ENCODE results near the gene HDAC4.

The HDAC4 gene

DNA sequence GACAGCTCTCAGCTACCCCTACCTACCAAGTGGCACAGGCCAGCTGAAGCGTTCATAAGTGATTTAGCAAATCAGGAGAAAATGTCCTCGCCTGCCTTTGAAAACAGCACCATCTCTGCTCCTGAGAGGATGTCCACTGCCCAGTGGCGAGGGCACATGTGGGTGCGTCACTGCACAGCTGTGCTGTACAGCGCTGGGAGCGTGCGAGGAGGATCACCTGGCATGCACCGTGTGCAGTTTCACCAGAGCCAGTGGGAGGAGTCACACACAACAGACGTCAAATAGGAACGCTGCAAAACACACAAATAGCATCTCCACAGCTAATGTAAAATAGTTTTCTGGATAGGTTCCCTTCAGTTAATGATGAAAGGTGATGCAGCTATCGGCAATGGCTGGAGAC is 154.1 kb downstream of the HDAC4 start:
- DNase-seq, result peak; percentile 92

DNA sequence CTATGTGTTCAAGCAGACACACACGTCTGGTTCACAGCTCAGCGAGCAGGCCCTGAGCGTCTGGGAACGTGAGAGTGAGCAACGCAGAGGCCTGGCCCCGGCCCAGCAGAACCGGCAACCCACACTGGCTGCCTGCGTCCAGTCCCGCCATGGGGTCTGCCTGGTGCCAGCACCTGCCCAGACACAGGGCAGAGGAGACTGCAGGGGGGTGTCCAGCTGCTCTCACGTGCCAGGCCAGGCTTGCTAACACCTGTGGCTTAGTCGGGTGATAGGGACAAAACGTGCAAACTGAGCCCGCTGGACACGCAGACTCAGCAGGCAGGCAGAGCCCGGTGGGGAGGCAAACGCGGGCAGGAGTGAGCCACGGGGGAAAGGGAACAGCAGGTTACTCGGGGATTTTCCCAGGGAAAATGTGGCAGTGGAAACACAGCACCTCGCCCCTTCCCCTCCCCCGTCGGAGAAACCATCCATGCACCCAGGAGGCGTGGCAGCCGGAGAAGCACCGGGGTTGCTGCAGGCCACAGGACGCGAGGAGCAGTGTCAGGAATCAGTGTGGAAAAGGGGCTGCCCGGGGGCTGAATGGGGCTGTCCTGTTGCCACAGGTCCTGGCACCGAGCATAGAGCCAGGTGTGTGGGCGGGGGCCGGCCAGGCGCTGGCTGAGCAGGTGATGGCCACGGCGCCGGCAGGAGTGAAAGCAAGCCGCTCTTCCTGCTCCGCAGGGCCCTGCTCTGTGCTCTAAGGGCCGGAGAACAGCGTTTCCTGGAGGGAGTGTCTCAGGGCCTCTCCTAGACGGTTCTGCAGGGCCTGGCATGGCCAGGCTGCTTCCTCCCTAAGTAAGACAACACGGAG is 154.7 kb downstream of the HDAC4 start:
- DNase-seq, result peak; percentile 81

DNA sequence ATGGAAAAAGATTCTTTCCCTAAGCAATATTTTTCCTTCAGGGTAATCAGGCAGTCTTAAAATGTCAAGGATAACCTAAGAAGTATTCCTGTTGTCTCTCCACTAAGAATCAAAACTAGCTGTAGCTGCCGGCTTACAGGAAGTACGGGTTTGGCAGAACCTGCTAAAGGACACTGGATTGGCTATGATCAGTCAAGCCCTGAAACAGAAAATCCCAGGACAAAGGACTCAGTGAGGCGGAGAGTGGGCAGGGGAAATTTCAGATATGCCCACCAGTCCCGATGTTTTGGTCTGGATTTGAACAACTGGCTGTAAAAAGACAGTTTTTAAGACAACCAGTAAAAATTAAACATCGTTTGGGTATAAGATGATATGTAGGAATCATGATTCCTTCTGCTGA is 155.7 kb downstream of the HDAC4 start:
- DNase-seq, result peak; percentile 47

DNA sequence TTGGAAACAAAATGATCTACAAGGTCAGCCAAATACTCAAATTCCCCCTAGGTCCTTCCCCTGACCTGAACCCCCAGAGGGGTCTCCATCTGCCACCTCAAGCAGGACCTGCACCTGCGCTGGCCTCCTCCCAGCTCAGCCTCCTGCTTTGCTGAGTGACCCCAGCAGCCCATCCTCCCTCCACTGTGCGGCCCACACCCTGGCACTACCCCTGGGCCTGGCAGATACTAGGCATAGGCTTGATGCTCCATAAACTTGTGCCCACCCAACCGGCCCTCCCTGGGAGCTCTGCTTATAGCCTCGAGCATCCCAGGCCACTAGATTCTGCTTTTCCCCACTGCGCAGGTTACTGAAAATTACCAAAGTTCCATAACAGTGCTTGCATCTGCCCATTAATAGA is 156.2 kb downstream of the HDAC4 start:
- DNase-seq, result no peak

DNA sequence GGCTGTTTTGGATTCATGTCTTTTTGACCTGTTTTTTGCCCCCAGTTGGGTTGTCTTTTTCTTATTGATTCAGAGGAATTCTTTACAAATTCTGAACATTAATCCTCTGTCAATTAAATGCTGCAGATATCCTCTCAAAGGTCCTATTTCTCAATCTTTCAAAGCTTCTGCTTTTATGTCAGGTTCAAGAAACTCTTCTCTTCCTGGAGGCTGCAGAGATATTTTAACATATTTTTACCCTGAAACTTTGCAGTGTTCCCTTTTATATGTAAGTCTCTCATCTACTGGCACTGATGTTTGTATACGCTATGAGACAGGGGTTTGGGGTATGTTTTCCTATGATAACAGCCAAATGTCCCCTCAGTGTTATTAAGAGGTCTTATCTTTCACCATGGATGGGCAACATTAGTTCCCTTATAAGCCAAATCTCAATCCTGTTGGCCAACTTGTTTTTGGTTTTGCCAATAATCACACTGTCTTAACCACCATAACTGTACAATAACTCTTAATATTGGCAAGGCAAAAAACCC is 159.3 kb downstream of the HDAC4 start:
- DNase-seq, result no peak

DNA sequence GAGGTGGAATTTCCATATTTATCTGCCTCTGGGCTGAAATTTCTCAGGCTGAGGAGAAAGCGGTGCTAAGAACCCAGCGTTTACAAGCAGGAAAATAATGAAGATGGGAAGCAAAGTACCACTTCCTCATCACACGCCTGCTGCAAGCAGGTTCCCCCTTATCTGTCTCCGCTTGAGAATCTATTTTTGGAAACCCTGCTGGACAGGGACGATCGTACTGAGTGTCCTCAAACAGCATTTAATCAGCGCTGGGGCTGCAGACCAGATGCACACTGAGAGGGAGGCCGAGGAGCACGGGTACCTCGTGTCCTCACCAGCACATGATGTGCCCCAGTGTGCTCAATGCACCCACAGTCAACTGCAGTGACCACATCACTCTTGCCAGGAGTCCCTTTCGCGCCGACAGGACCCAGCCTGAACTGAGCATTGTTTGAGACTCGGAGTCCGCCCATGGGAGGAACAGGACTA is 160.4 kb downstream of the HDAC4 start:
- DNase-seq, result no peak

DNA sequence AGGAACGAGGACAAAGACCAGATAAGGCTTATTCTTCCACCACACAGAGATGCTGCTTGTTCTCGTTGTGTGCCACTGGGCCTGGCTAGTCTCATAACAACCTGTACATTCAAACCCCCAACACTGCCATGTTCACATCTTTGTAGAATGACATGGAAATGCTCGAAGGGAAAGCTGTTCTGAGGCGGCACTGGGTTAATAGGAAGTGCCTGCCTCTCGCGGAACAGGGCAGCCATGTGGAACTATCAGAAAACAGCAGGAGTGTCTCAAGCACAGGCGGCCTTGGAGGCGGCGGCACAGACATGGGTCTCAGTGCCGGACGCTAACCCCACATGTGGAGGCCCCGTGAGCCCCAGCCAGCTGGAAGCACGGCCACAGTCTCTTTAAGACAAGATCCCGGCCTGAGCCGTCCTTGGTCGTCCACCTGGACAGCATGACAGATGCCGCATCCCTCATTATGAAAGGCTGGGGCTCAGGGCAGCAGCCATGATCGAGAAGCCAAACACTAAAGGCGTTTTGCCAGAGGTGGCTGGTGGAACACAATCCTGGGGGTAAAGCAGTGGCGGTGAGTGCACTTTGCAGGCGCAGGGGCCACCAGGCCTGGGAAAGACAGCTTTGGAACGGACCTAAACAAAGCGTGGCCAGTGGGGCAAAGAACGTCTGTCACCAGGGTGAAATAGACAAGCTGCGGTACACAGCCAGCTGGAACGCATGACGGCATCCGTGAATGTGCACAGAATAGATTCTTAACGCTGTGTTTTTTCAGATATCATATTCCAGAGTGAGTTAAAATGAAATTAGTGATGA is 161.0 kb downstream of the HDAC4 start:
- DNase-seq, result peak; percentile 66

DNA sequence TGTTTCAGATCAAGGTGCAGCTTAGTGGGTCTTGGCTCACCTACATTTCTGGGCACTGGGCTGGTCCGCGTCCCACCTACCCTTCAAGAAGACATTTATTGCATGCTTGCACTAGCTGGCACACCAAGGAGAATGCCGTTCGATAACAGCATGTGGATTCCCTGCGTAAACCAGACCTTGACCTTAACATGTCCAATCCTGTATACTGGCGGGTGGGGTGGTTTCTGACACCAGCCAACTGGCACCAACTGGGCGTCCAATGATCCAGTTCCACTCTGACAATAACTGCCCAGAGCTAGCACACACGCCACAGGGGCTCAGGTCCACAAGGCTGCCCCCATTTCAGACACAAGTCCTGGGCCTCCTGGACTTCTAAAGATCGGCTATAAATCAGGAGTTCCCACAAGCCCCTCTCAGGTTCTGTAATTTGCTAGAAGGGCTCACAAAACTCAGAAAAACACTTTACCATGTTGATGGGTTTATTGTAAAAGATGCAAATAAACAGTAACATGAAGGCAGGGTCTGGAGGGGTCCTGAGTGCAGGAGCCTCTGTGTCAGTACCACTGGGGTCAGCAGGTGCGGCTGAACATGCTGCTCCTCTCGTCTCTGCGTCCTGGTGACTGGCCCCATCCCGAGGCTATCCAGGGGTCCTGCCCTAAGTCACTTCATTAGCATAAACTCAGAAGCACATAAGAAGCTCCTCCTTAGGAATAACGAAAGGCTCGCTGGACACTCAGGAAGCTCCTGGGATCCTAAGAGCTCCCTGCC is 161.8 kb downstream of the HDAC4 start:
- no peak for DNase-seq

DNA sequence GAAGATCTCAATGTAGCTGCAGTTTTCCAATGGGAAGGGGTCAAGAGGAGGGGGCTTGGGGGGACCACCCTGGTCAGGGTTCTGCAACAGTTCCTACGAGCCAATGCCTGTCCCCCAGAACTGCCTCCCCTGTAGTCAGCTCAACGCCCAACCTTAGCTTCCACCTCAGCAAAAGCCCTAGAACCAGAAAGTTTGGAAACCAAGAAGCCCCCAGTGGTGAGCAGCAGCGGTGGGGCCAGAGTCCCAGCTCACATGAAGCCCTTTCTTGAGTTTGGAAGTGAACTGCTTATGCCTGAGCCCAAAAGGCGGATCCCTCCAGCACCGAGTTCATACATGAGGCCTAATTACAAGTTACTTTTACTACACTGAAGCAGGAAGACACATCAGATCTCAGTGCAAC is 162.4 kb downstream of the HDAC4 start:
- no peak for DNase-seq

DNA sequence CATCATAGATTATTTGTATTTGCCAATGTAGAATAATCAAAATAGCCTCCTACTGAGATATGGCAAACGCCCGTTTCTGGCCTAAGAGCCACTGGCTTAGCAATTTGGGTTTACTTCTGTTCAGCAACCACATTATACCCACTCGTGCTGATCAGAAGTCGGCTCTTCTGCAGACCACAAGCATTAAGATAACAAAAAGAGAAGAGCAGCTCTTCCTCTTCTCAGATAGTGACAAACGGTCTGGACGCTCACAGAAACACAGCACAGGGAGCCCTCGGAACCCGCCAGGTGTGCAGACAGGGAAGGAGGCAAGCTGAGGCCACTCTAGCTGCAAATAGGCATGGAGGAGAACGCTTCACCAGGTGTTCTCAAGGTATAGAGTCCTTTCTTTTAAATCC is 164.0 kb downstream of the HDAC4 start:
- peak; percentile 93 for DNase-seq

DNA sequence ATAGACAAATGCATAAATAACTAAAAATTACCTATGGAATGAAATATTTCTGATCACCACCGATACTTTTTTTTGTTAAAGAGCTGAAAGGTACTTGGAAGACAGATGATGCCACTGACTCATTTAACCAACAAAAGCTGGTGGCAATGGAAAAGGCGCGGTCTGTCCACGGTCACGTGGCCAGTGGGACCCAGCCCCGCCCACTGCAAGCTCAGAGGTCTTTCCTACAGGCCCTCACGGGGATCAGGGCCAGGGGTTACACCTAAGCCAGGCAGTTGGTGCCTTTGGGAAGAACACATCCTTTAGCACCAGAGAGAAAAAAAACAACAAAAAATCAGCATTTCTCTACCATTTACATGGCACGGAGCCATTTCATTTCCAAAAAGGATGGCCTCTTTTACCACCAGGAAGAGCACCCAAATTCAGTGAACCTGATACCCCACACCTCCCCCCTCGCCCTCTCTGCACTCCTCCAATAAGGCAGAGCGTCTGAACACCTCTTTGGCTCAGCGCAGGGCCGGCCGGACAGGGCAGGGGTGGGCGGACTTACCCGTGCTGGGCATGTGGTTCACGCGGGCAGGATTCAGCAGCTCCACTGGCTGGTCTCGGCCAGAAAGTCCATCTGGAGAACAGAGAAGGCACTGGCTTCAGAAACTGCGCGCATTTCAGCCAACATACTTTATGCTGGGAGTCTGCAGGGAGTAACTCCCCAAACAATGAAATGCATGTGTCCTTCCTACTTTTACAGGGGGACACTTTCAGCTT is 164.6 kb downstream of the HDAC4 start:
- peak; percentile 54 for DNase-seq

DNA sequence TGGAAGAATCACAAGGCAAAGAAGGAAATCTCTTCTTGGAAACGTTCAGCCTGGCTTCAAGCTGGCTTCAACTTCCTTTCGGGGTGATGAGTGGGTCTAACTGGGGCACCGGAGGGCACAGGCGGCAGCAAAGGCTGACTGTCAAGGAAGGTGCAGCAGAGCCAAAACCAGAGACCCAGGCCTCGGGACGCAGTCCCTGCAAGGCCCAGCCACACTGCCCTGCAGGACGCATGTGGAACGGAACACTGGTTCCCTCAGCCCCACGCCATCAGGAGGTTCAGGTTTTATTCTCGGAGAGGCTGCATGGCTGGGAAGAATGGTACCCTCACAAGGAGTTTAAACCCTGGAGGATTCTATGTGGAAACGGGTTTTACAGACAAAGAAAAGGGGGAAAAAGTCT is 165.5 kb downstream of the HDAC4 start:
- DNase-seq, result no peak

DNA sequence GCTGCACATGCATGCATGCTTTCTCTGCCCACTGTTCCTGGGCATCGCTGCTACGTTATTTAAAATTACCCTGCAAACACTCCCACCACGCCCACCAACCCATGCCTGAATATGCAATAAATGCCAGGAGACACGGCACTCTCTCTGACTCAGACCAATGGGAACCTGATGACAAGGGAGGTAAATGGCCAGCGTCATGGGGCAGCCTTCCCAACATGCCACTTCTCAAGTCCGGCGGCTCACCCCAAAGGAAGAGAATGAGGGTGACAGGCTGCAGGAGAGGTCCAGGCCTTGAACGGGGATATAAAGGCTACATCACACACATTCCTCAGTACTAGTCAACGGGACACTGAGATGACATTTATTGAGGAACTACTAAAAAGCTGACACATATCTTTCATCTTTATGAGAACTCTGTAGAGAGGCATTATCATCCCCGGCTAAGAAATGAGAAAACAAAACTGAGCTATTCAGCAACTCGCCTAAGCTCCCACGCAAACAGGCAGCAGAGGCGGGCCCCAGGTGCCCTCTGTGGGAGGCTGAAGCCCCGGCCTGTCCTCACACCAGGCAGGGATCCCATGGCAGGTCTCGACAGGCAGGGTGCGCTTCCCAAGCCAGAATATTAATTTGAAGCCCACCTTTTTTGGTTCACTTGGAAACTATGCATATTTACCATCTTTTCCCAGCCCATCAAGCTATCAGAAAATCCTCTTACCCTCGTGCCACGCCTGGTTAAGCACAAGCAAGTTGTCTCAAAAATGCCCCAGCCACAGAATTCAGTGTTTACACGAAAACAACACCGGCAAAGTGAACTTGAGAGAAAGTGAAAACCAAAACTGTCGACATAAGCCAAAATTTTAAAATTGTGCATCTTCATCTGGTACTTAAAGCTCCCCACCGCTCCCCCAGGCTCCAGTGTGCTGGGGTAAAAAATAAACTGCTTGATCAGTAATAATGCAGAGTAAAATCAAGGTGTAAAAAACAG is 166.3 kb downstream of the HDAC4 start:
- DNase-seq, result no peak

DNA sequence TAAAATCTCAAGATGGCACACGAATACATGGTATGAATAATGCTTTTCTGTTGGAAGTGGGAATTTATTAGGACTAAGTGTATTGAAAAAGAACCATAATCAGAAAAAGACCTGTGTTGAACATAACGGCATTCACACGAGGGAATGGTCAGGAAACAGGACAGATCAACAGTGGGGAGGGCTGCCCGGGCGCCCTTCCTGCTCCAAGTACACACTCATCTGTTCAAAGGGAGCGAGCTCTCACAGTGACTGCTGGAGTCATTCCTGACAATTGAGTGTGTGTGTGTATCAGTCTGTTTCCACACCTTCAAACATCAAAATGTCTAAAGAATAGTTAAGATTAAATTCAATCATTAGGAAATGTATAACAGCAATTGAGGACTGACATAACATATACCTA is 167.2 kb downstream of the HDAC4 start:
- DNase-seq, result no peak

DNA sequence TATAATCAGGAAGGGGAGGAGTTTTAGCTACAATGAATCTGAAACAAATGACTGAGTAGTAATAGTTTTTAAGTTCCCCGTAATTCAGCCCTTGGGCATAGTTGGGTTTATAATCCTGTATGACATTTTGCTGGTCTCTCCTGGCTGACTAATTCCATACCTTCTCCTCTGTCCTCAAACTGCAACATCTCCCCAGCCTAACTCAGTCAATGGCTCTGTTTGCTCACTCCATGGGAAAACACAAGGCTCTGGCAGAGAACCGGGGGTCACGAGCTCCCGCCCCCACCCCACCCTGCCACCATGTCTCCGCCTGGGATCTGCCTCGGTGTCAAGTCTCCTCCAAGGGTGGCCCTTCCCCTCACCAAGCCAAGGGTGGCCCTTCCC is 168.6 kb downstream of the HDAC4 start:
- DNase-seq, result peak; percentile 38

DNA sequence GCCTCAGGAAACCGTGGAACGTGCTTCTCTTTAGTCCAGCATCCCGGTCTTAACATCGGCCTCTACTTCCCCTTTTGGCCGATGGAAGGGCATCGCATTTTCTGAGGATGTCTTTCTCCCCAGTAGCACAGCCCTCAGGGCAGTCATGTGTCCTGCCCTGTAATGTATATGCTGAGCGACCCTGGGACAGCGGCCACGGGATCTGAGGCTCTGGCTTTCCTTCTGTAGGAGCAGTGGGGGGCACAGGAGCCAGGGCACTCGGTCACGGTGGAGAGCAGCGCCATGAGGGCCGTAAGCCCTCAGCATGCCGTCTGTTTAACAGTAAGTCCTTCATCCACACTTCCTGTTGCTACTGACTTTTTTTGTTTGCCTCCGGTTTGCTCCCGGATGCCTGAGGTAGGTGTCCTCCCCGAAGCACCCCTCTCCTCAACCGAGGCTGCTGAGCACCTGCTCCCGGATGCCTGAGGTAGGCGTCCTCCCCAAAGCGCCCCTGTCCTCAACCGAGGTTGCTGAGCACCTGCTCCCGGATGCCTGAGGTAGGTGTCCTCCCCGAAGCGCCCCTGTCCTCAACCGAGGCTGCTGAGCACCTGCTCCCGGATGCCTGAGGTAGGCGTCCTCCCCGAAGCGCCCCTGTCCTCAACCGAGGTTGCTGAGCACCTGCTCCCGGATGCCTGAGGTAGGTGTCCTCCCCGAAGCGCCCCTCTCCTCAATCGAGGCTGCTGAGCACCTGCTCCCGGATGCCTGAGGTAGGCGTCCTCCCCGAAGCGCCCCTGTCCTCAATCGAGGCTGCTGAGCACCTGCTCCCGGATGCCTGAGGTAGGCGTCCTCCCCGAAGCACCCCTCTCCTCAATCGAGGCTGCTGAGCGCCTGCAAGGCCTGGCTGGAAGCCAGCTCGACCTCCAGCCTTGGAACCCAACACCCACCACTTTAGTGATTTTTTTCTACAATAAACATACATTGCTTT is 169.3 kb downstream of the HDAC4 start:
- peak; percentile 49 for DNase-seq

DNA sequence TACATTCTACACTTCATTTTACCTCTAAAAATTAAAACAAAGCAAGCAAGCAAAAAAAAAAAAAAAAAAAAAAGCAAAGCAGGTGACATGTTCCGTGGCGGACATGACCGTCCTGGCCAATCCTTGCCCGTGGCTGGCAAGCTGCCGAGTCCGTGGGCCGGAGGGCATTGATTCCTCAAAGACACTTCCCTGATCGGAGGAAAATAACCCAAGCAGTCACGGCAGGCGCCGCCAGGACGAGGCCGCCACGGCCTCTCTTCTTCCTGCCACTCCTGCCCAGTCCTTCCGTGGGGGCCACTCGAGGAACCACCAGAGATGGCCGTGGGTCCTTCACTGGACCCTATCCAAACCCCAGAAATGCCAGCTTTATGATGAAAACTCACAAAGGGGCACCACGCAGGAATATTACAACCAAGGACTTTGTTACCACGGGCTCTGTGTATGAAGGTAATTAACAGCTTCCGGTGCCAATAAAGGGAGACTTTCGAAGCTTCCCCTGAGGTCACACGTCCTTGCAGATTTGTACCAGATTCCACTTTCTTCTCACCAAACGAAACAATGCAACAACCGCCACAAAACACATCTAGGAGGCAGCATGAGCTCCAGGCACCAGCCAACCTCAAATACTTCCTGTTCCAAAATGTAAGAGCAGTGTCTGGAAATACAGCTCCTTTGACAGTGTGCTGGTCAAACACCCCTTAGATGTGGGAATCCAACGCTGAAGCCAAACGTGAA is 170.3 kb downstream of the HDAC4 start:
- no peak for DNase-seq

DNA sequence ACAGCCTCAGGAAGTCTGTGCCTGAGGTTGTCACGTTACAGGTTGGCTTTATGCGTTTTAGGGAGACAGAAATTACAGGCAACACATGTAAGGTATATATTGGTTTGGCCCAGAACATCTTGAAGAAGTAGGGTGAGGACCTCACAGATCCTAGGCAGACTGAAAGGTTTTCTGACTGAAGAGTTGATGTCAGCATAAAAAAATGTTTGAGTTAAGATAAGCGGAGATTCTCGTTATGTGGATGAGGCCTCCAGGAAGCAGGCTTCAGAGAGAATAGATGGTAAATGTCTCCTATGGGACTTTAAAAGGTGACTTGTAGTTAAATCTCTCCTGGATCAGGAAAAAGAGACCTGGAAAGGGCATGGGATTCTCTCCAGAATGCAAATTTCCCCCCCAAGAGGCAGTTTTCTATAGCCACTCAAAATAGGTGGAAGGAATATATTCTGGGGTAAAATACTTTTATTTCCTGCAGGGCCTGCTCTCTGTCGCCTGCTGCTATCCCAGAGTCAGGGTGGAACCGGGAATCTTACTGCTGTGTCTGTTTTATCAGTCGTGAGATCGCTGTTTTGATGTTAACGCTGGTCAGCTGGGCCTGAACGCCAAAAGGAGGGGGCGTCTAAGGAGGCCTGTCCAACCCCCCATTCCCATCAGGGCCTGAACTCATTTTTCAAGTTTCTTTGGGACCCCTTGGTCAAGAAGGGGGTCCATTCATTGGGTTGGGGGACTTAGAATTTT is 171.1 kb downstream of the HDAC4 start:
- DNase-seq, result no peak

All from DMS79 treated with DMSO at 0.1 percent for 48 hours (cell line).